Retinal pigment epithelial cell (primary cell): ENCODE results near the gene LMOD1.

Source experiments
- DNase-seq: peaks from one replicate; pipeline ENCODE4 v3.0.0-alpha.2; 2010; ENCODE audit warnings: low read depth
- H3K4me3 ChIP-seq: 2 replicates; pipeline ENCODE4 v1.5.1; 2011; ENCODE audit warnings: mild to moderate bottlenecking, low read length, control low read depth, moderate library complexity
- CTCF ChIP-seq: conservative IDR thresholded peaks from 2 replicates; pipeline ENCODE4 v1.5.1; 2011; ENCODE audit warnings: low read depth, low read length, control low read depth, inconsistent platforms

Gene LMOD1

GRCh38 chr1:201893431-201893830 is 52.9 kb downstream of the LMOD1 start:
- TF ChIP-seq CTCF, result no peak
- no peak overlapping the region for H3K4me3 ChIP-seq
- DNase-seq, result no peak

- H3K4me3 ChIP-seq, result no peak overlapping the region
- TF ChIP-seq CTCF, result no peak
- DNase-seq, result no peak
These were observed 54.1 kb downstream of the LMOD1 start for GRCh38 chr1:201892211-201892610.

GRCh38 chr1:201891451-201892045 is 54.8 kb downstream of the LMOD1 start:
- DNase-seq, result no peak
- no peak for TF ChIP-seq CTCF
- no peak overlapping the region for H3K4me3 ChIP-seq

- DNase-seq, result no peak
- H3K4me3 ChIP-seq, result no peak overlapping the region
- TF ChIP-seq CTCF, result no peak
These were observed 55.4 kb downstream of the LMOD1 start for GRCh38 chr1:201890806-201891450.

DNA sequence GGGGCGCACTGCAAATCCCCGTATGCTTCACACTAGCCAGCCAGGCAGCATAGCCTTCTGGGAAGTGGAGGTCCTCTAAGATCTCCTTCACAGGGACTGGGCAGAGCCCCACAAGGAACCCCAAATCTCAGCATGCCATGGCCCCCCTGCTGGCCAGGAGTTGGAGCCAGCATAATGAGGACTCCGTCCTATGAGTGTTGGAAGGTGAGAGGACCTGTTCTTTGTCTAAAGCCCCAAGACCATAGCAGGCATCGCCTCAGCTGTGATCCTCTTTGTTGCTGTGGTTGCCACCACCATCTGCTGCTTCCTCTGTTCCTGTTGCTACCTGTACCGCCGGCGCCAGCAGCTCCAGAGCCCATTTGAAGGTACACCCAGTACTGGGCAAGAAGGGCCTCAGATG is 56.1 kb downstream of the LMOD1 start:
- no peak for DNase-seq
- no peak overlapping the region for H3K4me3 ChIP-seq
- no peak for TF ChIP-seq CTCF

DNA sequence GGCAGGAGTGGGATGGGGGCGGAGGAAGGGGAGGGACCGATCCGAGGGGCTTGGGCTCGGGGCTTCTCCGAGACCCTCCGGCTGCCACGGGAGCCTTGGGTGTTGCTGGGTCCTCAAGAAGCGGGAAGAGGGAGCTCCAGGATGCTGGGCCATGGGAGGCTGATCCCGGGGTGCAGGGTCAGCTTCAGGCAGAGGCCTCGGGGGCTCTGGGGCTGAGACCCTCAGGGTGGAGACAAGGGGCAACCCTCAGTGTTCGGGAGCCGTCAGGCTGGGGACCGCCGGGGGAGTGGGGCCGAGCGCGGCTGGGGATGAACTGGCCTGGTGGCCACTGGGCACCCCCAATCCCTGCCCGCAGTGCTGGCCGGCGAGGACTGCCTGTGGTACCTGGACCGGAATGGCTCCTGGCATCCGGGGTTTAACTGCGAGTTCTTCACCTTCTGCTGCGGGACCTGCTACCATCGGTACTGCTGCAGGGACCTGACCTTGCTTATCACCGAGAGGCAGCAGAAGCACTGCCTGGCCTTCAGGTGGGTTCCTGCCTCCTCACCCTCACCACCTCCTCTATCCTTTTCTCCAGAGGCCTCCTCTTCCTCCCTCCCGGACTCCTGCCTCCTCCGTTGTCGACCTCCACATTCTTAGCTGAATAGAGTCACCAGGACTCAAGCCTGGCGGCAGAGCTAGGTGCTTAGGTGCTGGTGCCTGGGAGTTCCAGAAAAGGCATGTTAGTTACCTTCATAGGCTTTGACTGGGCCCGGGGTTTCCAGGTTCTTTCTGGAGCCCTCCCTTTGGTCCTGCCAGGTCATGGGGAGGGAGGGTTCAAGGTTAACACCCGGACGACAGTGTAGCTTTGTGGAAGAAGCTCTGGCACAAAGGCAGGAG is 57.0 kb downstream of the LMOD1 start:
- DNase-seq, result no peak
- TF ChIP-seq CTCF, result no peak
- peak overlapping the region; percentile 71 for H3K4me3 ChIP-seq
